Measurements from ENCODE around the gene HDAC5. TPM values are rescaled to one million over a fixed set of nuclear protein-coding genes. Genes with fewer than 3 reads are reported as not detected.
A peak's percentile ranks its signal among the peaks of the same experiment; 100 is the strongest.

The HDAC5 gene
- polyA plus RNA-seq, 3 donors, result 16.1 to 93.6 (median 24.7) TPM

GRCh38 chr17:44159519-44160210 lies 36.2 kb upstream of the HDAC5 start:
- no peak for DNase-seq
- H3K79me2 ChIP-seq (ENCODE audit: insufficient read depth, low read length), result no peaks in the 10 kb centered on the region
- no peak overlapping the region for H3K27ac ChIP-seq (ENCODE audit: low read depth in 1 of 2, low read length in 2 of 2)
- H4K20me1 ChIP-seq (ENCODE audit: insufficient read depth, low read length), result no peaks in the 10 kb centered on the region
- TF ChIP-seq, protein P1, sequence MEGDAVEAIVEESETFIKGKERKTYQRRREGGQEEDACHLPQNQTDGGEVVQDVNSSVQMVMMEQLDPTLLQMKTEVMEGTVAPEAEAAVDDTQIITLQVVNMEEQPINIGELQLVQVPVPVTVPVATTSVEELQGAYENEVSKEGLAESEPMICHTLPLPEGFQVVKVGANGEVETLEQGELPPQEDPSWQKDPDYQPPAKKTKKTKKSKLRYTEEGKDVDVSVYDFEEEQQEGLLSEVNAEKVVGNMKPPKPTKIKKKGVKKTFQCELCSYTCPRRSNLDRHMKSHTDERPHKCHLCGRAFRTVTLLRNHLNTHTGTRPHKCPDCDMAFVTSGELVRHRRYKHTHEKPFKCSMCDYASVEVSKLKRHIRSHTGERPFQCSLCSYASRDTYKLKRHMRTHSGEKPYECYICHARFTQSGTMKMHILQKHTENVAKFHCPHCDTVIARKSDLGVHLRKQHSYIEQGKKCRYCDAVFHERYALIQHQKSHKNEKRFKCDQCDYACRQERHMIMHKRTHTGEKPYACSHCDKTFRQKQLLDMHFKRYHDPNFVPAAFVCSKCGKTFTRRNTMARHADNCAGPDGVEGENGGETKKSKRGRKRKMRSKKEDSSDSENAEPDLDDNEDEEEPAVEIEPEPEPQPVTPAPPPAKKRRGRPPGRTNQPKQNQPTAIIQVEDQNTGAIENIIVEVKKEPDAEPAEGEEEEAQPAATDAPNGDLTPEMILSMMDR (IDR thresholded peaks at IDR 0.05), result no peak
- no peak overlapping the region for H3K4me3 ChIP-seq (replicated peaks in 1 of 3; ENCODE audit: low read depth in 2 of 3, low read length in 3 of 3)
- H3K36me3 ChIP-seq (replicated peaks in 1 of 2; ENCODE audit: control insufficient read depth in 1 of 2, insufficient read depth in 2 of 2, low read length in 2 of 2), result peaks cover 9 to 34% of the 10 kb centered on the region in 2 donors
- H3K9me3 ChIP-seq (replicated peaks in 1 of 2; ENCODE audit: control insufficient read depth in 1 of 2, insufficient read depth in 1 of 2, low read length in 2 of 2), result no peaks in the 10 kb centered on the region
- Mint-ChIP-seq H3K4me3 (no peak overlapping the region), H3K27me3 (ENCODE audit: low read depth in 3 of 3) (peaks cover 0 to 2% (median 0%) of the 10 kb centered on the region in 3 donors), H3K27ac (peak overlapping the region in 3 of 7 donors; percentile 26 to 57 (median 40)), H3K4me1 (no peaks in the 10 kb centered on the region), H3K36me3 (peaks cover 20 to 51% of the 10 kb centered on the region in 2 donors), H3K9me3 (no peaks in the 10 kb centered on the region)
- H3K27me3 ChIP-seq (ENCODE audit: control insufficient read depth in 2 of 2, insufficient read depth in 2 of 2, low read length in 2 of 2), result no peaks in the 10 kb centered on the region
- 95% methylated on average over 12 of the region's 15 CpGs for WGBS (ENCODE audit: insufficient coverage)
- H3K4me1 ChIP-seq (ENCODE audit: control insufficient read depth in 1 of 2, insufficient read depth in 2 of 2, low read length in 2 of 2), result no peaks in the 10 kb centered on the region
- no peak overlapping the region for H3K9ac ChIP-seq (ENCODE audit: insufficient read depth, low read length, poor library complexity, severe bottlenecking)
- no peak overlapping the region for H3K4me2 ChIP-seq (replicated peaks; ENCODE audit: extremely low read depth, low read length, poor library complexity, severe bottlenecking)
- intact Hi-C loops (cut with micrococcal nuclease), result no loop called here
- H2AFZ ChIP-seq (ENCODE audit: insufficient read depth, low read depth, low read length, poor library complexity, severe bottlenecking), result no peak overlapping the region

GRCh38 chr17:44155488-44155887 lies 32.0 kb upstream of the HDAC5 start:
- H3K4me1 Mint-ChIP-seq, result peaks cover 3% of the 10 kb centered on the region
- intact Hi-C loops (cut with micrococcal nuclease), result no loop called here
- H3K4me3 Mint-ChIP-seq, result no peak overlapping the region
- peaks cover 20 to 66% of the 10 kb centered on the region in 2 donors for H3K36me3 Mint-ChIP-seq
- peak overlapping the region in 2 of 7 donors; percentile 14 to 44 for H3K27ac Mint-ChIP-seq
- no peak overlapping the region for H3K27ac ChIP-seq (ENCODE audit: low read depth in 1 of 2, low read length in 2 of 2)
- H4K20me1 ChIP-seq (ENCODE audit: insufficient read depth, low read length), result no peaks in the 10 kb centered on the region
- peaks cover 13 to 50% of the 10 kb centered on the region in 2 donors for H3K36me3 ChIP-seq (replicated peaks in 1 of 2; ENCODE audit: control insufficient read depth in 1 of 2, insufficient read depth in 2 of 2, low read length in 2 of 2)
- H3K27me3 ChIP-seq (ENCODE audit: control insufficient read depth in 2 of 2, insufficient read depth in 2 of 2, low read length in 2 of 2), result no peaks in the 10 kb centered on the region
- no CpG with 5 or more reads among the region's 2 CpGs for WGBS (ENCODE audit: insufficient coverage)
- no peak overlapping the region for H3K9ac ChIP-seq (ENCODE audit: insufficient read depth, low read length, poor library complexity, severe bottlenecking)
- no peaks in the 10 kb centered on the region for H3K9me3 Mint-ChIP-seq
- no peak overlapping the region for H2AFZ ChIP-seq (ENCODE audit: insufficient read depth, low read depth, low read length, poor library complexity, severe bottlenecking)
- peaks cover 0 to 2% (median 0%) of the 10 kb centered on the region in 3 donors for H3K27me3 Mint-ChIP-seq (ENCODE audit: low read depth in 3 of 3)
- DNase-seq, result no peak
- peaks cover 9% of the 10 kb centered on the region for H3K79me2 ChIP-seq (ENCODE audit: insufficient read depth, low read length)
- TF ChIP-seq, protein P1 (IDR thresholded peaks at IDR 0.05), result no peak
- H3K4me1 ChIP-seq (ENCODE audit: control insufficient read depth in 1 of 2, insufficient read depth in 2 of 2, low read length in 2 of 2), result no peaks in the 10 kb centered on the region
- H3K4me2 ChIP-seq (replicated peaks; ENCODE audit: extremely low read depth, low read length, poor library complexity, severe bottlenecking), result no peak overlapping the region
- H3K4me3 ChIP-seq (replicated peaks in 1 of 3; ENCODE audit: low read depth in 2 of 3, low read length in 3 of 3), result no peak overlapping the region
- no peaks in the 10 kb centered on the region for H3K9me3 ChIP-seq (replicated peaks in 1 of 2; ENCODE audit: control insufficient read depth in 1 of 2, insufficient read depth in 1 of 2, low read length in 2 of 2)

All from CD14-positive monocyte (primary cell).